GM10266 (cell line): Measurements from ENCODE around the gene MACROD2.
"Not testable (repeated sequence)": the region's sequence is repeated elsewhere in the genome, so short reads cannot be mapped to it uniquely, and the experiment has no call there.

Source experiments
- DNase-seq: peaks from one replicate; pipeline ENCODE4 v3.0.0; 2012; ENCODE audit errors: extremely low spot score
- TF ChIP-seq, protein P1 (sequence below): IDR thresholded peaks from 2 replicates; pipeline ENCODE4 v1.5.1; 2012; ENCODE audit warnings: mild to moderate bottlenecking, low read depth; ENCODE audit not compliant: control insufficient read depth, insufficient read depth; ENCODE audit errors: missing control alignments

MACROD2 gene

DNA sequence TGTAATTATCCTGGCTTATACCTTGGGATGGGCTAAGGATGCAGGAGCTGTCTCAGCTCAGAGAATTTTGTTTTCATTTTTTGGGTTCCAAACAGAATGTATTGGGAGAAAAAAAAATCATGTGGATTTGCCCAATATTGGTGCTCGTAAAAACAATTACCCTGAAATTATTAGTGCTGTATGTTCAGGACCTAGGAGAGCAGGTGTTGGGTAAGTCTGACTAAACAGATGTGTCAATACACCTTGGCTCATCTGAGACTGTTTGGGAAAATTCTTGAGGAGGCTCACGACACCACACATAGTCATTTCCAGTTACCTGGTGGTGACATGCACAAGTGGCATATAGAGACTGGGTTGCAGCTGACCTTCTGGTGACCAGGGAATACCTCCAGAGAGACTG is 1144.2 kb downstream of the MACROD2 start:
- DNase-seq, result no peak
- TF ChIP-seq, protein P1, sequence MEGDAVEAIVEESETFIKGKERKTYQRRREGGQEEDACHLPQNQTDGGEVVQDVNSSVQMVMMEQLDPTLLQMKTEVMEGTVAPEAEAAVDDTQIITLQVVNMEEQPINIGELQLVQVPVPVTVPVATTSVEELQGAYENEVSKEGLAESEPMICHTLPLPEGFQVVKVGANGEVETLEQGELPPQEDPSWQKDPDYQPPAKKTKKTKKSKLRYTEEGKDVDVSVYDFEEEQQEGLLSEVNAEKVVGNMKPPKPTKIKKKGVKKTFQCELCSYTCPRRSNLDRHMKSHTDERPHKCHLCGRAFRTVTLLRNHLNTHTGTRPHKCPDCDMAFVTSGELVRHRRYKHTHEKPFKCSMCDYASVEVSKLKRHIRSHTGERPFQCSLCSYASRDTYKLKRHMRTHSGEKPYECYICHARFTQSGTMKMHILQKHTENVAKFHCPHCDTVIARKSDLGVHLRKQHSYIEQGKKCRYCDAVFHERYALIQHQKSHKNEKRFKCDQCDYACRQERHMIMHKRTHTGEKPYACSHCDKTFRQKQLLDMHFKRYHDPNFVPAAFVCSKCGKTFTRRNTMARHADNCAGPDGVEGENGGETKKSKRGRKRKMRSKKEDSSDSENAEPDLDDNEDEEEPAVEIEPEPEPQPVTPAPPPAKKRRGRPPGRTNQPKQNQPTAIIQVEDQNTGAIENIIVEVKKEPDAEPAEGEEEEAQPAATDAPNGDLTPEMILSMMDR, result no peak

- TF ChIP-seq, protein P1, result no peak
- no peak for DNase-seq
Measured at GRCh38 chr20:15140286-15140685, 1145.0 kb downstream of the MACROD2 start.

GRCh38 chr20:15140940-15141339 is 1145.6 kb downstream of the MACROD2 start:
- DNase-seq, result not testable (repeated sequence)

DNA sequence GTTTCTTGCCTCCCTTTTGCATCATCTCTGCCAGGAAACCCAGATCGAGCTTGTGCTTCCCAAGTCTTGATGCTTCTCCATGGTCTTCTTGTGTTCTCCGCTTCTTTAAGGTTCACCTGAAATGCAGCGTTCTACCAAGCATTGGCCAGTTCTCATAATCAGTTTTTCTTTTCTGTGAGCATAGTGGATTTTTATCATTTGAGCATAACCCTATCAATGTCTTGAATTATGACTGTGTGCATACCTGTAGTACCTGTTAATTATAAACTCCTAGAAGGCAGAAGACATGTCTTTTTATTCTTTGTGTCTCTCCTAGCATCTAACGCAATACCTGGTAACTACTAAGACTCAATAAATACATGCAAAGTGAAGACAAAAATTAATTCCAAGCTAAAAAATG is 1146.5 kb downstream of the MACROD2 start:
- TF ChIP-seq, protein P1, result no peak
- DNase-seq, result no peak

DNA sequence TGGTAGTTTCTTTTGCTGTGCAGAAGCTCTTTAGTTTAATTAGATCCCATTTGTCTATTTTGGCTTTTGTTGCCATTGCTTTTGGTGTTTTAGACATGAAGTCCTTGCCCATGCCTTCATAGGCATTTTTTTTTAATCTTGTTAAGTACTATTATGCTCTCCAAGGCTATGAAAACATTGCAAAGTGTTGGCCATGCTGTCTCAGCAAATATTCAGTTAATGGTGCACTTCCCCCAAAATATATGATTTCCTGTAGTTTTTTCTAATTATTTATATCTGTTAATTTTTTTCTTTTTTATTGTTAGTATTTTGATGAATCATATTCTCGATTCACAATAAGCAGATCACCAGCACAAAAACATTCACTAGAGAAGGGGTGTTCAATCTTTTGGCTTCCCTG is 1148.2 kb downstream of the MACROD2 start:
- TF ChIP-seq, protein P1, result no peak
- DNase-seq, result no peak

DNA sequence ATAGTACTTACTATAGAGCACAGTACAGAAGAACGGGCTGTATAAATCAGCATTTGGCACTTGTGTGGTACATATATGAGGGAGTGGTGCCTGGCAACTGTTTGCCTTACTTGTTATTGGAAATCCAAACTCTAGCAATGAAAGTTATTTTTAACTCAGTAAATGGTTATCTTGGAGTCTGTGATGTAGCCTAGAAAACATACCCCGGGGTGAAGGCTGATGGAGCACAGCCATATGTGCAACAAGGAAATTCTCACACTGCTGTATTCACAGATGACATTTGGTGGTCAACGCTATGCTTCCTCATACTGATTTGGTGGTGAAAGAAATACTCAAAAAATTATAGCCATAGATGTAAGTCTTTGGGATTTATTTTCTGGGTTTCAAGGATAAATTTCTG is 1149.6 kb downstream of the MACROD2 start:
- TF ChIP-seq, protein P1, result no peak
- DNase-seq, result no peak

- no peak for DNase-seq
- TF ChIP-seq, protein P1, result no peak
Measured at GRCh38 chr20:15146948-15147347, 1151.6 kb downstream of the MACROD2 start.

DNA sequence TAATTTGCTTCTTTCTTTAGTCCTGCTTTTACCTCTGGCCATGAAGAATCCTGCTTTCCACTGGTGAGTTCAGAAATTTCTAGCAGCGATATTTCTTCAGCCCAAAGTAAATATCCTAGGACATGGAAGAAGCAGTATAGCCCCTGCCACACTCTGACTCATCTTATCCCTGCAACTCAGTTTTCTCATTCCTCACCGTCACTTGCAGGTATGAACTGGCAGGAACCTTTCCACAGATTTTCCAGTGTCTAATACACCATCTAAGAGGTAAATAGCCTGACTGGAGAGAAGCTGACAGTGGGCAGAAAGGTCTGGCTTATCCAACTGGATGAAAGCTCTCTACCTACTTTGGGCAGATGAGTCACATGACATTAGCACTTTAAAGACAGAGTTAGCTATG is 1158.8 kb downstream of the MACROD2 start:
- no peak for DNase-seq
- TF ChIP-seq, protein P1, result no peak
